Stimulated activated CD8-positive, alpha-beta memory T cell treated with anti-CD3 and anti-CD28 coated beads, Interleukin-12 subunit alpha, Interleukin-12 subunit beta, amount 100 ng/mL, for 1 hour (primary cell): ENCODE data around the gene TAL2.
"Not testable (repeated sequence)": the region's sequence is repeated elsewhere in the genome, so short reads cannot be mapped to it uniquely, and the experiment has no call there.

Experiments used
- DNase-seq: peaks from one replicate; pipeline ENCODE4 v3.0.0-alpha.2; 2020; ENCODE audit warnings: low read depth

TAL2 gene

GRCh38 chr9:105676351-105676923 lies 14.2 kb downstream of the TAL2 start:
- no peak for DNase-seq

GRCh38 chr9:105678163-105678562 lies 15.9 kb downstream of the TAL2 start:
- DNase-seq, result no peak

GRCh38 chr9:105678781-105679180 lies 16.5 kb downstream of the TAL2 start:
- DNase-seq, result no peak

- DNase-seq, result no peak
Observed at GRCh38 chr9:105679257-105680022, 17.2 kb downstream of the TAL2 start.

GRCh38 chr9:105681313-105681712 lies 19.1 kb downstream of the TAL2 start:
- DNase-seq, result no peak

GRCh38 chr9:105681724-105682123 lies 19.5 kb downstream of the TAL2 start:
- DNase-seq, result no peak

GRCh38 chr9:105683688-105684275 lies 21.5 kb downstream of the TAL2 start:
- DNase-seq, result no peak

- DNase-seq, result no peak
Observed at GRCh38 chr9:105686936-105687335, 24.7 kb downstream of the TAL2 start.

- DNase-seq, result no peak
Observed at GRCh38 chr9:105690742-105691141, 28.5 kb downstream of the TAL2 start.

GRCh38 chr9:105693435-105694189 lies 31.4 kb downstream of the TAL2 start:
- no peak for DNase-seq

GRCh38 chr9:105694190-105694847 lies 32.1 kb downstream of the TAL2 start, which contains the start of gene TMEM38B:
Gene TMEM38B, plus strand, starts transcription at chr9:105694541. Its CDS starts 120 bp downstream, at chr9:105694661.
- DNase-seq, result peak; percentile 58

- peak; percentile 18 for DNase-seq
Observed at GRCh38 chr9:105694848-105695581, 32.8 kb downstream of the TAL2 start.

GRCh38 chr9:105696219-105696793 lies 34.0 kb downstream of the TAL2 start:
- no peak for DNase-seq

- DNase-seq, result no peak
Observed at GRCh38 chr9:105697871-105698270, 35.6 kb downstream of the TAL2 start.

GRCh38 chr9:105698348-105698870 lies 36.2 kb downstream of the TAL2 start:
- no peak for DNase-seq

GRCh38 chr9:105700668-105701067 lies 38.4 kb downstream of the TAL2 start:
- no peak for DNase-seq

- DNase-seq, result no peak
Observed at GRCh38 chr9:105701145-105701544, 38.9 kb downstream of the TAL2 start.

GRCh38 chr9:105702207-105702606 lies 40.0 kb downstream of the TAL2 start:
- no peak for DNase-seq

- DNase-seq, result not testable (repeated sequence)
Observed at GRCh38 chr9:105703638-105704037, 41.4 kb downstream of the TAL2 start.

GRCh38 chr9:105706156-105706555 lies 43.9 kb downstream of the TAL2 start:
- no peak for DNase-seq

GRCh38 chr9:105708405-105708804 lies 46.1 kb downstream of the TAL2 start:
- no peak for DNase-seq
